IMR-90 (cell line): Measurements from ENCODE around the gene CLCN6. TPM values are rescaled to one million over a fixed set of nuclear protein-coding genes. Genes with fewer than 3 reads are reported as not detected.
A peak's percentile ranks its signal among the peaks of the same experiment; 100 is the strongest.

Experiments used
- ATAC-seq: fragments of 200-7000 bp; cut with Tn5 transposase; 2 replicates; pipeline ENCODE4 v1.9.1; 2020; ENCODE audit warnings: low read depth, mild to moderate bottlenecking, moderate library complexity
- BruUV-seq: library from RNA; stranded (reverse); fragments of 400-500 nt; replicated peaks from 2 replicates; lab custom pipeline; 2021; lab: Mats Ljungman, UMichigan
- CTCF ChIA-PET: fragments of 300-600 bp; formaldehyde crosslinking; extraction: SDS; loops from one replicate; lab custom pipeline; 2021; ENCODE audit warnings: antibody characterized with exemption; lab: Yijun Ruan, JAX
- POLR2A ChIA-PET: fragments of 300-600 bp; sonication (Branson Sonifier 250); formaldehyde crosslinking; loops from one replicate; lab custom pipeline; 2022; ENCODE audit warnings: antibody characterized with exemption; ENCODE audit not compliant: unreplicated experiment; lab: Charles Lee
- DNase-seq: peaks from one replicate; pipeline ENCODE4 v3.0.0; 2013
- H2AFZ ChIP-seq: replicated peaks from 2 replicates; pipeline ENCODE3; 2013; ENCODE audit warnings: low read length, mild to moderate bottlenecking; ENCODE audit not compliant: poor library complexity
- H2AK5ac ChIP-seq: 2 replicates; pipeline ENCODE4 v1.6.1; 2013; ENCODE audit warnings: low read depth, low read length, inconsistent platforms
- H2AK9ac ChIP-seq: replicated peaks from 2 replicates; pipeline ENCODE3; 2013; ENCODE audit warnings: mild to moderate bottlenecking, low read depth, low read length, moderate library complexity; ENCODE audit not compliant: poor library complexity
- H2BK120ac ChIP-seq: 2 replicates; pipeline ENCODE4 v1.6.1; 2013; ENCODE audit warnings: low read depth, low read length, inconsistent platforms
- H2BK15ac ChIP-seq: 3 replicates; pipeline ENCODE4 v1.6.1; 2013; ENCODE audit warnings: low read depth, low read length, inconsistent platforms
- H2BK20ac ChIP-seq: 2 replicates; pipeline ENCODE4 v1.6.1; 2013; ENCODE audit warnings: low read depth, mild to moderate bottlenecking, inconsistent platforms, low read length, moderate library complexity
- H2BK5ac ChIP-seq: 2 replicates; pipeline ENCODE4 v1.6.1; 2013; ENCODE audit warnings: mild to moderate bottlenecking, low read depth, low read length, inconsistent platforms; ENCODE audit not compliant: poor library complexity, severe bottlenecking
- H3K14ac ChIP-seq: replicated peaks from 2 replicates; pipeline ENCODE4 v1.6.1; 2013; ENCODE audit warnings: low read depth, low read length, inconsistent platforms
- H3K18ac ChIP-seq: 2 replicates; pipeline ENCODE4 v1.6.1; 2013; ENCODE audit warnings: low read depth, low read length, control low read depth
- H3K23ac ChIP-seq: 2 replicates; pipeline ENCODE4 v1.6.1; 2013; ENCODE audit warnings: low read depth, low read length, inconsistent platforms
- H3K27ac ChIP-seq: 2 replicates; pipeline ENCODE4 v1.5.1; 2013; ENCODE audit warnings: mild to moderate bottlenecking, control low read depth, low read length; ENCODE audit not compliant: insufficient read depth
- H3K27me3 ChIP-seq: 2 replicates; pipeline ENCODE4 v1.6.1; 2013; ENCODE audit warnings: low read length; ENCODE audit not compliant: control insufficient read depth, insufficient read depth
- H3K36me3 ChIP-seq: 2 replicates; pipeline ENCODE4 v1.6.1; 2013; ENCODE audit warnings: low read length, mixed read lengths; ENCODE audit not compliant: control insufficient read depth, insufficient read depth
- H3K4ac ChIP-seq: 2 replicates; pipeline ENCODE4 v1.6.1; 2013; ENCODE audit warnings: low read depth, low read length, inconsistent platforms
- H3K4me1 ChIP-seq: 2 replicates; pipeline ENCODE4 v1.6.1; 2013; ENCODE audit warnings: low read length, mixed read lengths; ENCODE audit not compliant: control insufficient read depth, insufficient read depth
- H3K4me2 ChIP-seq: 2 replicates; pipeline ENCODE4 v1.6.1; 2013; ENCODE audit warnings: low read depth, mild to moderate bottlenecking, control low read depth, low read length, moderate library complexity
- H3K4me3 ChIP-seq: 2 replicates; pipeline ENCODE4 v1.5.1; 2013; ENCODE audit warnings: low read depth, mild to moderate bottlenecking, control low read depth, low read length, moderate library complexity; ENCODE audit not compliant: insufficient read depth
- H3K56ac ChIP-seq: 2 replicates; pipeline ENCODE4 v1.6.1; 2013; ENCODE audit warnings: low read length, inconsistent platforms; ENCODE audit not compliant: insufficient read depth; ENCODE audit errors: extremely low read depth
- H3K79me1 ChIP-seq, 2 experiments: 2 replicates each; pipeline ENCODE4 v1.6.1; 2013; ENCODE audit warnings: low read length in 2 of 2, inconsistent platforms in 1 of 2, low read depth in 1 of 2
- H3K9ac ChIP-seq: 2 replicates; pipeline ENCODE4 v1.6.1; 2013; ENCODE audit warnings: low read depth, low read length, control low read depth
- H3K9me1 ChIP-seq: 2 replicates; pipeline ENCODE4 v1.6.1; 2013; ENCODE audit warnings: low read length, inconsistent platforms; ENCODE audit not compliant: insufficient read depth
- H3K9me3 ChIP-seq: 2 replicates; pipeline ENCODE4 v1.6.1; 2013; ENCODE audit warnings: low read length; ENCODE audit not compliant: control insufficient read depth, insufficient read depth
- H4K20me1 ChIP-seq: 2 replicates; pipeline ENCODE4 v1.6.1; 2013; ENCODE audit warnings: low read length, inconsistent platforms; ENCODE audit not compliant: insufficient read depth
- H4K5ac ChIP-seq: 2 replicates; pipeline ENCODE4 v1.6.1; 2013; ENCODE audit warnings: mild to moderate bottlenecking, low read depth, low read length, control low read depth
- H4K8ac ChIP-seq, 2 experiments: 2 replicates each; pipeline ENCODE4 v1.6.1; 2013; ENCODE audit warnings: low read depth in 2 of 2, low read length in 2 of 2, control low read depth in 1 of 2, inconsistent platforms in 1 of 2
- H4K91ac ChIP-seq: 2 replicates; pipeline ENCODE4 v1.6.1; 2013; ENCODE audit warnings: low read depth, low read length, inconsistent platforms; ENCODE audit not compliant: insufficient read depth
- BHLHE40 ChIP-seq: fragments of 150-350 bp; IDR thresholded peaks from 2 replicates; pipeline ENCODE4 v1.6.1; 2016; ENCODE audit warnings: mild to moderate bottlenecking, low read depth, low read length
- CEBPB ChIP-seq: IDR thresholded peaks from 2 replicates; pipeline ENCODE4 v1.6.1; 2012; ENCODE audit warnings: low read depth, low read length, improper control_type of control experiment
- CHD1 ChIP-seq: IDR thresholded peaks from 2 replicates; pipeline ENCODE4 v1.6.1; 2012; ENCODE audit warnings: low read depth, low read length, improper control_type of control experiment
- FOS ChIP-seq: fragments of 150-350 bp; IDR thresholded peaks from 2 replicates; pipeline ENCODE4 v1.6.1; 2016; ENCODE audit warnings: low read depth, low read length
- MAFK ChIP-seq: IDR thresholded peaks from 2 replicates; pipeline ENCODE4 v1.6.1; 2012; ENCODE audit warnings: low read depth, low read length, improper control_type of control experiment
- MAZ ChIP-seq: IDR thresholded peaks from 2 replicates; pipeline ENCODE4 v1.6.1; 2012; ENCODE audit warnings: low read depth, mild to moderate bottlenecking, low read length, improper control_type of control experiment, moderate library complexity, borderline replicate concordance
- MXI1 ChIP-seq: IDR thresholded peaks from 2 replicates; pipeline ENCODE4 v1.6.1; 2012; ENCODE audit warnings: low read depth, mild to moderate bottlenecking, low read length, moderate library complexity, borderline replicate concordance
- NFE2L2 ChIP-seq: fragments of 150-350 bp; IDR thresholded peaks from 2 replicates; pipeline ENCODE4 v1.6.1; 2016; ENCODE audit warnings: low read depth, mild to moderate bottlenecking, low read length
- POLR2A ChIP-seq: IDR thresholded peaks from 2 replicates; pipeline ENCODE4 v1.6.1; 2012; ENCODE audit warnings: mild to moderate bottlenecking, low read depth, low read length
- RAD21 ChIP-seq: IDR thresholded peaks from 2 replicates; pipeline ENCODE4 v1.6.1; 2012; ENCODE audit warnings: low read length, improper control_type of control experiment
- RFX5 ChIP-seq: IDR thresholded peaks from 2 replicates; pipeline ENCODE4 v1.8.0; 2012; ENCODE audit warnings: low read depth, mild to moderate bottlenecking, low read length, moderate library complexity
- SMC3 ChIP-seq: fragments of 150-350 bp; IDR thresholded peaks from 2 replicates; pipeline ENCODE4 v1.6.1; 2016; ENCODE audit warnings: low read depth, mild to moderate bottlenecking, antibody characterized with exemption, low read length, moderate library complexity
- USF2 ChIP-seq: fragments of 150-350 bp; IDR thresholded peaks from 2 replicates; pipeline ENCODE4 v1.6.1; 2017; ENCODE audit warnings: mild to moderate bottlenecking, antibody characterized with exemption, low read length, low read depth
- WGBS, 2 experiments: methylation state at CpG; one replicate each; pipeline versions ENCODE4 v1.1.5 to v1.1.7; 2013; ENCODE audit warnings: missing lambda C conversion rate in 2 of 2; ENCODE audit not compliant: insufficient read length in 1 of 2; ENCODE audit errors: extremely low coverage in 2 of 2; 5-methylcytosine and 5-hydroxymethylcytosine counted together
- dilution Hi-C: fragments of 300-500 bp; cut with HindIII; formaldehyde crosslinking; loops from one replicate; pipeline ENCODE4 v1.14.3; 2018; ENCODE audit warnings: low sequenced_read_pairs; ENCODE audit not compliant: unreplicated experiment
- in situ Hi-C: fragments of 300-500 bp; cut with MboI; formaldehyde crosslinking; loops from 3 replicates; pipeline ENCODE4 v1.14.3; 2019; ENCODE audit warnings: low sequenced_read_pairs, inconsistent platforms, mixed read lengths
- intact Hi-C: fragments of 100-400 bp; cut with micrococcal nuclease; formaldehyde crosslinking; loops from 2 replicates; pipeline ENCODE4 v1.10.0; 2022
- polyA plus RNA-seq, 3 experiments: library from polyadenylated mRNA; depleted of rRNA; stranded (reverse); fragments of >200 nt; gene quantifications; 2 replicates each; pipeline ENCODE4 v1.2.3, GENCODE V29; 2012; ENCODE audit warnings: low replicate concordance in 1 of 3
- total RNA-seq: library from RNA; depleted of rRNA; stranded (reverse); fragments of >200 nt; gene quantifications from 2 replicates; pipeline ENCODE4 v1.2.3, GENCODE V29; 2012
- TF ChIP-seq, protein P1 (sequence below): fragments of 150-350 bp; IDR thresholded peaks from 2 replicates; pipeline ENCODE4 v1.6.1; 2016; ENCODE audit warnings: low read depth, mild to moderate bottlenecking, low read length, moderate library complexity, borderline replicate concordance
- TF ChIP-seq, protein P2 (sequence below): conservative IDR thresholded peaks from 2 replicates; pipeline ENCODE4 v1.5.1; 2012; ENCODE audit warnings: mild to moderate bottlenecking, low read depth, low read length, improper control_type of control experiment

Gene CLCN6
- total and polyA plus RNA-seq, 2 of the 4 experiments (the other 2 are of a cell fraction) = 4.1 to 10.6 TPM

- ATAC-seq (peak; percentile 90), DNase-seq (peak; percentile 49)
- H2AK9ac ChIP-seq = no peak overlapping the region
- intact Hi-C loops (no loop called here), in situ Hi-C loops (no loop called here), dilution Hi-C loops (no loop called here)
- H3K27me3 ChIP-seq = peaks cover 28% of the 10 kb centered on the region
- H3K79me1 ChIP-seq = no peaks in the 10 kb centered on the region
- no peak overlapping the region for H4K91ac ChIP-seq
- no peaks in the 10 kb centered on the region for H3K9me3 ChIP-seq
- 3% methylated on average over 13 of the region's 53 CpGs; no CpG with 5 or more reads in 1 of the 2 experiments for WGBS, 2 experiments
- no peak overlapping the region for H2AK5ac ChIP-seq
- H3K4me2 ChIP-seq = no peak overlapping the region
- no peak overlapping the region for H3K23ac ChIP-seq
- no peaks in the 10 kb centered on the region for H4K20me1 ChIP-seq
- ChIA-PET CTCF (no interaction called here), POLR2A (no interaction called here)
- H2BK5ac ChIP-seq = no peak overlapping the region
- H3K4me3 ChIP-seq = no peak overlapping the region
- no peaks in the 10 kb centered on the region for H3K36me3 ChIP-seq
- H2BK120ac ChIP-seq = no peak overlapping the region
- no peak overlapping the region for H3K4ac ChIP-seq
- no peak overlapping the region for H4K8ac ChIP-seq
- H3K27ac ChIP-seq = no peak overlapping the region
- peak overlapping the region; percentile 1 for H2AFZ ChIP-seq
- H3K18ac ChIP-seq = no peak overlapping the region
- no peak overlapping the region for H4K5ac ChIP-seq
- H2BK20ac ChIP-seq = no peak overlapping the region
- no peak overlapping the region for H2BK15ac ChIP-seq
- H3K14ac ChIP-seq = no peak overlapping the region
- peaks cover 4% of the 10 kb centered on the region; the same call in 1 of the 2 replicates for H3K9me1 ChIP-seq
- 0 out of 2 replicates have a peak, but pooled peaks cover 1% of the 10 kb centered on the region for H3K4me1 ChIP-seq
- no peak overlapping the region for H3K9ac ChIP-seq
- no TSS peak for BruUV-seq
- no peak overlapping the region for H3K56ac ChIP-seq
- TF ChIP-seq, protein P1, sequence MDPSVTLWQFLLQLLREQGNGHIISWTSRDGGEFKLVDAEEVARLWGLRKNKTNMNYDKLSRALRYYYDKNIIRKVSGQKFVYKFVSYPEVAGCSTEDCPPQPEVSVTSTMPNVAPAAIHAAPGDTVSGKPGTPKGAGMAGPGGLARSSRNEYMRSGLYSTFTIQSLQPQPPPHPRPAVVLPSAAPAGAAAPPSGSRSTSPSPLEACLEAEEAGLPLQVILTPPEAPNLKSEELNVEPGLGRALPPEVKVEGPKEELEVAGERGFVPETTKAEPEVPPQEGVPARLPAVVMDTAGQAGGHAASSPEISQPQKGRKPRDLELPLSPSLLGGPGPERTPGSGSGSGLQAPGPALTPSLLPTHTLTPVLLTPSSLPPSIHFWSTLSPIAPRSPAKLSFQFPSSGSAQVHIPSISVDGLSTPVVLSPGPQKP = no peak
- TF ChIP-seq USF2 = no peak
- no peak for TF ChIP-seq FOS
- TF ChIP-seq SMC3 = no peak
- TF ChIP-seq POLR2A = no peak
- TF ChIP-seq NFE2L2 = no peak
- TF ChIP-seq, protein P2, sequence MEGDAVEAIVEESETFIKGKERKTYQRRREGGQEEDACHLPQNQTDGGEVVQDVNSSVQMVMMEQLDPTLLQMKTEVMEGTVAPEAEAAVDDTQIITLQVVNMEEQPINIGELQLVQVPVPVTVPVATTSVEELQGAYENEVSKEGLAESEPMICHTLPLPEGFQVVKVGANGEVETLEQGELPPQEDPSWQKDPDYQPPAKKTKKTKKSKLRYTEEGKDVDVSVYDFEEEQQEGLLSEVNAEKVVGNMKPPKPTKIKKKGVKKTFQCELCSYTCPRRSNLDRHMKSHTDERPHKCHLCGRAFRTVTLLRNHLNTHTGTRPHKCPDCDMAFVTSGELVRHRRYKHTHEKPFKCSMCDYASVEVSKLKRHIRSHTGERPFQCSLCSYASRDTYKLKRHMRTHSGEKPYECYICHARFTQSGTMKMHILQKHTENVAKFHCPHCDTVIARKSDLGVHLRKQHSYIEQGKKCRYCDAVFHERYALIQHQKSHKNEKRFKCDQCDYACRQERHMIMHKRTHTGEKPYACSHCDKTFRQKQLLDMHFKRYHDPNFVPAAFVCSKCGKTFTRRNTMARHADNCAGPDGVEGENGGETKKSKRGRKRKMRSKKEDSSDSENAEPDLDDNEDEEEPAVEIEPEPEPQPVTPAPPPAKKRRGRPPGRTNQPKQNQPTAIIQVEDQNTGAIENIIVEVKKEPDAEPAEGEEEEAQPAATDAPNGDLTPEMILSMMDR = peak; percentile 29
- TF ChIP-seq MAZ = peak; percentile 74; the same call in 1 of the 2 replicates
- no peak for TF ChIP-seq MAFK
- peak; percentile 66 for TF ChIP-seq MXI1
- TF ChIP-seq RFX5 = no peak
- TF ChIP-seq RAD21 = no peak
- TF ChIP-seq CEBPB = no peak
- TF ChIP-seq BHLHE40 = no peak
- no peak for TF ChIP-seq CHD1
These were observed 53.2 kb downstream of the CLCN6 start for GRCh38 chr1:11858968-11859871.
